H1 (cell line): Measurements from ENCODE around the gene ENPP6. TPM values are rescaled to one million over a fixed set of nuclear protein-coding genes. Genes with fewer than 3 reads are reported as not detected.

Experiments used
- KDM5A ChIP-seq: fragments of 200-600 bp; IDR thresholded peaks from 2 replicates; pipeline ENCODE4 v1.7.1; 2012; ENCODE audit warnings: mild to moderate bottlenecking, low read length, inconsistent platforms, mixed read lengths
- RNF2 ChIP-seq: fragments of 200-900, 300-1000 bp; sonication (generic); IDR thresholded peaks from 2 replicates; pipeline ENCODE4 v1.7.1; 2016; ENCODE audit warnings: borderline replicate concordance, low read depth, mild to moderate bottlenecking, antibody characterized with exemption, low read length; ENCODE audit not compliant: poor library complexity, severe bottlenecking; ENCODE audit errors: missing control alignments
- RXRA ChIP-seq: IDR thresholded peaks from 2 replicates; pipeline ENCODE4 v1.6.1; 2011; ENCODE audit warnings: low read depth, mild to moderate bottlenecking, low read length, moderate library complexity; ENCODE audit not compliant: insufficient read depth
- polyA plus RNA-seq, 7 experiments: library from polyadenylated mRNA; depleted of rRNA in 3 of 7; stranded (reverse) in 5 of 7; unstranded in 2 of 7; fragments of >200 nt in 5 of 7; fragments of 200-250 nt in 2 of 7; gene quantifications; 1 replicate in 5 of 7; 2 replicates in 1 of 7; 4 replicates in 1 of 7; pipeline versions ENCODE4 v1.2.1 to v1.2.3, GENCODE V29; 2011 to 2013; ENCODE audit warnings: missing spikeins in 2 of 7, mixed read lengths in 2 of 7
- total RNA-seq: library from RNA; stranded (reverse); fragmentation: NEBNext Ultra II Directional; extraction: Animal tissue kit (Norgen Biotek cat#: 25700); gene quantifications from 2 replicates; pipeline ENCODE4 v1.2.1, GENCODE V29; 2021

Gene ENPP6
- total and polyA plus RNA-seq, 2 of the 8 experiments (the other 6 are each of a cell fraction or from before 2014, with no cell fraction given) = 0.11 to 0.20 TPM

- no peak for TF ChIP-seq RXRA
- no peak for TF ChIP-seq RNF2
- no peak for TF ChIP-seq KDM5A
- TF ChIP-seq, all 59 proteins: peak for 0
These were observed 127.1 kb downstream of the ENPP6 start (continued) for GRCh38 chr4:184090571-184090970.
